A673 (cell line): ENCODE data around the gene SIAH3. TPM values are rescaled to one million over a fixed set of nuclear protein-coding genes. Genes with fewer than 3 reads are reported as not detected.

Experiments
- BruUV-seq: library from RNA; stranded (reverse); fragments of 400-500 nt; replicated peaks from 2 replicates; lab custom pipeline; 2021; lab: Mats Ljungman, UMichigan
- CTCF ChIA-PET: fragments of 300-600 bp; sonication (Branson Sonifier 250); formaldehyde crosslinking; loops from one replicate; lab custom pipeline; 2022; ENCODE audit warnings: antibody characterized with exemption; lab: Charles Lee
- POLR2A ChIA-PET: fragments of 300-600 bp; sonication (Branson Sonifier 250); formaldehyde crosslinking; loops from one replicate; lab custom pipeline; 2022; ENCODE audit warnings: antibody characterized with exemption; ENCODE audit not compliant: low non-redundant PET; lab: Charles Lee
- DNase-seq: peaks from one replicate; pipeline ENCODE4 v3.0.0-alpha.2; 2015; ENCODE audit warnings: low spot score
- H3K27ac ChIP-seq: fragments of 200-600 bp; sonication (generic); 2 replicates; pipeline ENCODE4 v1.5.1; 2016; ENCODE audit warnings: mixed run types, low read depth, mild to moderate bottlenecking, mixed read lengths, antibody characterized with exemption, low read length; ENCODE audit not compliant: poor library complexity, severe bottlenecking
- H3K27me3 ChIP-seq: fragments of 200-600 bp; sonication (generic); replicated peaks from 2 replicates; pipeline ENCODE4 v1.6.1; 2017; ENCODE audit warnings: mixed run types, low read depth, mild to moderate bottlenecking, mixed read lengths, antibody characterized with exemption, low read length; ENCODE audit not compliant: insufficient read depth, poor library complexity
- H3K36me3 ChIP-seq: fragments of 200-600 bp; sonication (generic); 2 replicates; pipeline ENCODE4 v1.6.1; 2016; ENCODE audit warnings: mixed run types, mild to moderate bottlenecking, mixed read lengths, antibody characterized with exemption, low read length; ENCODE audit not compliant: insufficient read depth, poor library complexity, severe bottlenecking
- H3K4me1 ChIP-seq: fragments of 200-600 bp; sonication (generic); 2 replicates; pipeline ENCODE4 v1.6.1; 2017; ENCODE audit warnings: mixed run types, mild to moderate bottlenecking, mixed read lengths, antibody characterized with exemption, low read length; ENCODE audit not compliant: insufficient read depth, poor library complexity, severe bottlenecking
- H3K4me3 ChIP-seq: fragments of 200-600 bp; sonication (generic); 2 replicates; pipeline ENCODE4 v1.5.1; 2016; ENCODE audit warnings: low read depth, mixed run types, mild to moderate bottlenecking, mixed read lengths, low read length; ENCODE audit not compliant: poor library complexity, severe bottlenecking
- H3K9me3 ChIP-seq: fragments of 200-600 bp; sonication (generic); 2 replicates; pipeline ENCODE4 v1.6.1; 2016; ENCODE audit warnings: mixed run types, low read depth, mild to moderate bottlenecking, mixed read lengths, antibody characterized with exemption, low read length; ENCODE audit not compliant: poor library complexity, severe bottlenecking
- CTCF ChIP-seq: fragments of 300-800, 200-600 bp; sonication (generic); conservative IDR thresholded peaks from 2 replicates; pipeline ENCODE4 v1.5.1; 2017; ENCODE audit warnings: low read depth, mild to moderate bottlenecking, antibody characterized with exemption, low read length, moderate library complexity, mixed read lengths
- EZH2 ChIP-seq: fragments of 200-600 bp; sonication (generic); IDR thresholded peaks from 2 replicates; pipeline ENCODE4 v1.6.1; 2017; ENCODE audit warnings: borderline replicate concordance, low read depth, mild to moderate bottlenecking, mixed read lengths, antibody characterized with exemption, low read length; ENCODE audit not compliant: poor library complexity, severe bottlenecking
- intact Hi-C: fragments of 100-400 bp; cut with micrococcal nuclease; formaldehyde crosslinking; loops from one replicate; pipeline ENCODE4 v1.10.0; 2022; ENCODE audit not compliant: unreplicated experiment
- total RNA-seq: library from RNA; stranded (reverse); gene quantifications from 2 replicates; pipeline ENCODE4 v1.2.3, GENCODE V29; 2021

Gene SIAH3
- total RNA-seq, 1 experiment from 2014 or later = 4.6 TPM

GRCh38 chr13:45879666-45880065 lies 28.1 kb upstream of the SIAH3 start:
- no peak for DNase-seq
- H3K4me3 ChIP-seq = no peak overlapping the region
- H3K4me1 ChIP-seq = peaks cover 6% of the 10 kb centered on the region
- no peaks in the 10 kb centered on the region for H3K27me3 ChIP-seq
- H3K36me3 ChIP-seq = no peaks in the 10 kb centered on the region
- H3K27ac ChIP-seq = no peak overlapping the region
- POLR2A ChIA-PET = no interaction called here
- BruUV-seq = no TSS peak
- CTCF ChIA-PET = interaction anchor here (0.7 kb wide), 1 partner anchor 12 kb away, joined by 4 read pairs; no protein-coding TSS in a partner anchor
- peak; percentile 26; the same call in 1 of the 2 replicates for TF ChIP-seq CTCF
- no peak for TF ChIP-seq EZH2
- intact Hi-C loops = no loop called here
- H3K9me3 ChIP-seq = no peaks in the 10 kb centered on the region

GRCh38 chr13:45878966-45879365 lies 27.4 kb upstream of the SIAH3 start:
- Histone ChIP-seq H3K36me3 (no peaks in the 10 kb centered on the region), H3K27me3 (no peaks in the 10 kb centered on the region), H3K4me3 (no peak overlapping the region), H3K9me3 (no peaks in the 10 kb centered on the region), H3K27ac (no peak overlapping the region), H3K4me1 (peaks cover 6% of the 10 kb centered on the region)
- TF ChIP-seq EZH2 (no peak), CTCF (no peak)
- DNase-seq = no peak
- POLR2A ChIA-PET = no interaction called here
- no TSS peak for BruUV-seq
- intact Hi-C loops = no loop called here
- CTCF ChIA-PET = no interaction called here

GRCh38 chr13:45876781-45877180 lies 25.2 kb upstream of the SIAH3 start:
- intact Hi-C loops = no loop called here
- no TSS peak for BruUV-seq
- Histone ChIP-seq H3K27me3 (no peaks in the 10 kb centered on the region), H3K4me3 (no peak overlapping the region), H3K27ac (no peak overlapping the region), H3K36me3 (no peaks in the 10 kb centered on the region), H3K4me1 (no peaks in the 10 kb centered on the region), H3K9me3 (no peaks in the 10 kb centered on the region)
- no peak for TF ChIP-seq EZH2
- no peak for TF ChIP-seq CTCF
- CTCF ChIA-PET = no interaction called here
- DNase-seq = no peak
- POLR2A ChIA-PET = no interaction called here
